Fibroblast of lung (primary cell): Measurements from ENCODE around the gene BBS9.

Source experiments
- EZH2 ChIP-seq: IDR thresholded peaks from 2 replicates; pipeline ENCODE4 v1.5.1; 2012; ENCODE audit warnings: low read length, control low read depth, mild to moderate bottlenecking; ENCODE audit errors: missing control alignments
- TF ChIP-seq, protein P1 (sequence below), 2 donors: IDR thresholded peaks in 1 of 2; conservative IDR thresholded peaks in 1 of 2; 1 replicate in 1 of 2; 2 replicates in 1 of 2; pipeline ENCODE4 v1.5.1; 2011 to 2012; ENCODE audit warnings: low read length in 2 of 2, control low read depth in 1 of 2, inconsistent platforms in 1 of 2, low read depth in 1 of 2, mild to moderate bottlenecking in 1 of 2

- TF ChIP-seq, protein P1, sequence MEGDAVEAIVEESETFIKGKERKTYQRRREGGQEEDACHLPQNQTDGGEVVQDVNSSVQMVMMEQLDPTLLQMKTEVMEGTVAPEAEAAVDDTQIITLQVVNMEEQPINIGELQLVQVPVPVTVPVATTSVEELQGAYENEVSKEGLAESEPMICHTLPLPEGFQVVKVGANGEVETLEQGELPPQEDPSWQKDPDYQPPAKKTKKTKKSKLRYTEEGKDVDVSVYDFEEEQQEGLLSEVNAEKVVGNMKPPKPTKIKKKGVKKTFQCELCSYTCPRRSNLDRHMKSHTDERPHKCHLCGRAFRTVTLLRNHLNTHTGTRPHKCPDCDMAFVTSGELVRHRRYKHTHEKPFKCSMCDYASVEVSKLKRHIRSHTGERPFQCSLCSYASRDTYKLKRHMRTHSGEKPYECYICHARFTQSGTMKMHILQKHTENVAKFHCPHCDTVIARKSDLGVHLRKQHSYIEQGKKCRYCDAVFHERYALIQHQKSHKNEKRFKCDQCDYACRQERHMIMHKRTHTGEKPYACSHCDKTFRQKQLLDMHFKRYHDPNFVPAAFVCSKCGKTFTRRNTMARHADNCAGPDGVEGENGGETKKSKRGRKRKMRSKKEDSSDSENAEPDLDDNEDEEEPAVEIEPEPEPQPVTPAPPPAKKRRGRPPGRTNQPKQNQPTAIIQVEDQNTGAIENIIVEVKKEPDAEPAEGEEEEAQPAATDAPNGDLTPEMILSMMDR (conservative IDR thresholded peaks at IDR 0.05 in 1 of 2, IDR thresholded peaks at IDR 0.05 in 1 of 2; ENCODE audit: low read depth in 1 of 2, low read length in 2 of 2), result no peak
- TF ChIP-seq EZH2, result no peak
Observed at GRCh38 chr7:33591490-33591889, 462.1 kb downstream of the BBS9 start.
